Stomach (tissue), 4 donors: ENCODE data around the gene TAS2R60.

Experiments
- EP300 ChIP-seq: sonication (generic); formaldehyde crosslinking; IDR thresholded peaks from one replicate; pipeline ENCODE4 v1.6.1; 2017; ENCODE audit warnings: antibody characterized with exemption
- POLR2A ChIP-seq, 4 donors: fragments of 450-650 bp; IDR thresholded peaks; one replicate each; pipeline ENCODE4 v1.6.1; 2016; ENCODE audit warnings: antibody characterized with exemption in 4 of 4, control low read depth in 2 of 4, mild to moderate bottlenecking in 1 of 4, moderate library complexity in 1 of 4
- POLR2AphosphoS5 ChIP-seq, 3 donors: sonication (generic); formaldehyde crosslinking; IDR thresholded peaks; one replicate each; pipeline ENCODE4 v1.6.1; 2016; ENCODE audit warnings: antibody characterized with exemption in 3 of 3
- TF ChIP-seq, protein P1 (sequence below), 7 experiments: fragments of 450-650 bp in 4 of 7; fragments of 200-600 bp in 3 of 7; sonication (generic) in 3 of 7; IDR thresholded peaks; one replicate each; pipeline ENCODE4 v1.5.1; 2016 to 2019; ENCODE audit warnings: antibody characterized with exemption in 7 of 7, control low read depth in 2 of 7, mild to moderate bottlenecking in 1 of 7

DNA sequence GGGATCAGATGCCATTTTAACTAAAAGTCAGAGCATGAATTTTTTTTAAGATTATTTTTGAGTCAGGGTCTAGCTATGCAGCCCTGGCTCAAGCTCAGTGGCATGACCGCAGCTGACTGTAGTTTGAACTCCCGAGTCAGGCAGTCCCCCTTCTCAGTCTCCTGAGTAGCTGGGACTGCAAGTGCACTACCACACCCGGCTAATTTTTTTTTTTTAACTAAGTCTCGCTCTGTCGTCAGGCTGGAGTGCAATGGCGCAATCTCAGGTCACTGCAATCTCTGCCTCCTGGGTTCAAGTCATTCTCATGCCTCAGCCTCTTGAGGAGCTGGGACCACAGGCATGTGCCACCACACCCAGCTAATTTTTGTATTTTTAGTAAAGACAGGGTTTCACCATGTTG is 42.2 kb downstream of the TAS2R60 start:
- TF ChIP-seq, protein P1, sequence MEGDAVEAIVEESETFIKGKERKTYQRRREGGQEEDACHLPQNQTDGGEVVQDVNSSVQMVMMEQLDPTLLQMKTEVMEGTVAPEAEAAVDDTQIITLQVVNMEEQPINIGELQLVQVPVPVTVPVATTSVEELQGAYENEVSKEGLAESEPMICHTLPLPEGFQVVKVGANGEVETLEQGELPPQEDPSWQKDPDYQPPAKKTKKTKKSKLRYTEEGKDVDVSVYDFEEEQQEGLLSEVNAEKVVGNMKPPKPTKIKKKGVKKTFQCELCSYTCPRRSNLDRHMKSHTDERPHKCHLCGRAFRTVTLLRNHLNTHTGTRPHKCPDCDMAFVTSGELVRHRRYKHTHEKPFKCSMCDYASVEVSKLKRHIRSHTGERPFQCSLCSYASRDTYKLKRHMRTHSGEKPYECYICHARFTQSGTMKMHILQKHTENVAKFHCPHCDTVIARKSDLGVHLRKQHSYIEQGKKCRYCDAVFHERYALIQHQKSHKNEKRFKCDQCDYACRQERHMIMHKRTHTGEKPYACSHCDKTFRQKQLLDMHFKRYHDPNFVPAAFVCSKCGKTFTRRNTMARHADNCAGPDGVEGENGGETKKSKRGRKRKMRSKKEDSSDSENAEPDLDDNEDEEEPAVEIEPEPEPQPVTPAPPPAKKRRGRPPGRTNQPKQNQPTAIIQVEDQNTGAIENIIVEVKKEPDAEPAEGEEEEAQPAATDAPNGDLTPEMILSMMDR (IDR thresholded peaks at IDR 0.05), result no peak
- TF ChIP-seq POLR2AphosphoS5 (IDR thresholded peaks at IDR 0.05) (no peak), POLR2A (IDR thresholded peaks at IDR 0.05) (no peak), EP300 (no peak)
